ENCODE measurements around the gene CCDC85C. TPM values are rescaled to one million over a fixed set of nuclear protein-coding genes. Genes with fewer than 3 reads are reported as not detected.

Gene CCDC85C
- total RNA-seq, 4 donors from 2014 or later, result 0.34 to 1.7 (median 0.80) TPM

GRCh38 chr14:99579120-99579836 is 24.7 kb downstream of the CCDC85C start:
- no peak for TF ChIP-seq CTCF (IDR thresholded peaks at IDR 0.05; ENCODE audit: low read depth)

GRCh38 chr14:99578541-99579101 is 25.4 kb downstream of the CCDC85C start:
- no peak for TF ChIP-seq CTCF (IDR thresholded peaks at IDR 0.05; ENCODE audit: low read depth)

- TF ChIP-seq CTCF (IDR thresholded peaks at IDR 0.05; ENCODE audit: low read depth), result no peak
Observed at GRCh38 chr14:99576761-99577705, 27.0 kb downstream of the CCDC85C start.

GRCh38 chr14:99576304-99576703 is 27.7 kb downstream of the CCDC85C start:
- no peak for TF ChIP-seq CTCF (IDR thresholded peaks at IDR 0.05; ENCODE audit: low read depth)

- TF ChIP-seq CTCF (IDR thresholded peaks at IDR 0.05; ENCODE audit: low read depth), result no peak
Observed at GRCh38 chr14:99575043-99576023, 28.7 kb downstream of the CCDC85C start.

GRCh38 chr14:99574099-99574880 is 29.7 kb downstream of the CCDC85C start:
- no peak for TF ChIP-seq CTCF (IDR thresholded peaks at IDR 0.05; ENCODE audit: low read depth)

All from subcutaneous adipose tissue (tissue), 4 donors.